GM23338 (cell line): Measurements from ENCODE around the gene TRIO. TPM values are rescaled to one million over a fixed set of nuclear protein-coding genes. Genes with fewer than 3 reads are reported as not detected.
A peak's percentile ranks its signal among the peaks of the same experiment; 100 is the strongest.

Experiments
- ATAC-seq: fragments of 200-7000 bp; cut with Tn5 transposase; 3 replicates; pipeline ENCODE4 v1.9.1; 2020
- DNase-seq: peaks from one replicate; pipeline ENCODE4 v3.0.0-alpha.2; 2015; ENCODE audit warnings: low spot score
- H2AFZ ChIP-seq: fragments of 200-600 bp; sonication (generic); 2 replicates; pipeline ENCODE4 v1.8.0; 2016; ENCODE audit warnings: antibody characterized with exemption, mild to moderate bottlenecking, moderate library complexity
- H3F3A ChIP-seq: fragments of 200-600 bp; sonication (generic); replicated peaks from 2 replicates; pipeline ENCODE4 v1.8.0; 2017; ENCODE audit warnings: antibody characterized with exemption, mixed run types, low read depth
- H3K27ac ChIP-seq: fragments of 200-600 bp; sonication (generic); 2 replicates; pipeline ENCODE4 v1.6.1; 2016; ENCODE audit warnings: low read depth
- H3K27me3 ChIP-seq: fragments of 200-600 bp; sonication (generic); 2 replicates; pipeline ENCODE4 v1.8.0; 2016; ENCODE audit warnings: mild to moderate bottlenecking, mixed run types, moderate library complexity; ENCODE audit not compliant: insufficient read depth
- H3K36me3 ChIP-seq: fragments of 200-600 bp; sonication (generic); 2 replicates; pipeline ENCODE4 v1.8.0; 2016; ENCODE audit warnings: mild to moderate bottlenecking; ENCODE audit not compliant: insufficient read depth
- H3K4me1 ChIP-seq: fragments of 200-600 bp; sonication (generic); 2 replicates; pipeline ENCODE4 v1.8.0; 2016; ENCODE audit warnings: mild to moderate bottlenecking, moderate library complexity; ENCODE audit not compliant: insufficient read depth
- H3K4me2 ChIP-seq: fragments of 200-600 bp; sonication (generic); 2 replicates; pipeline ENCODE4 v1.7.1; 2017; ENCODE audit warnings: mixed run types
- H3K4me3 ChIP-seq: fragments of 200-600 bp; sonication (generic); 2 replicates; pipeline ENCODE4 v1.6.1; 2016; ENCODE audit warnings: mixed run types
- H3K79me2 ChIP-seq: fragments of 200-600 bp; sonication (generic); replicated peaks from 2 replicates; pipeline ENCODE4 v1.8.0; 2017; ENCODE audit warnings: mild to moderate bottlenecking; ENCODE audit not compliant: insufficient read depth
- H3K9me2 ChIP-seq: fragments of 200-600 bp; sonication (generic); 2 replicates; pipeline ENCODE4 v1.8.0; 2017; ENCODE audit not compliant: insufficient read depth
- H4K20me1 ChIP-seq: fragments of 200-600 bp; sonication (generic); replicated peaks from 2 replicates; pipeline ENCODE4 v1.8.0; 2017; ENCODE audit warnings: mild to moderate bottlenecking; ENCODE audit not compliant: insufficient read depth
- H3K27ac Mint-ChIP-seq: 2 replicates; pipeline ENCODE4 v1.8.0; 2020; ENCODE audit warnings: inconsistent platforms, mild to moderate bottlenecking, moderate library complexity, mixed read lengths
- H3K27me3 Mint-ChIP-seq: 3 replicates; pipeline ENCODE4 v1.8.0; 2022; ENCODE audit warnings: low read depth, mild to moderate bottlenecking, moderate library complexity, mixed read lengths, inconsistent platforms; ENCODE audit not compliant: insufficient read depth, poor library complexity
- H3K36me3 Mint-ChIP-seq: 3 replicates; pipeline ENCODE4 v1.8.0; 2021; ENCODE audit warnings: low read depth, mild to moderate bottlenecking, inconsistent platforms, moderate library complexity, mixed read lengths
- H3K4me1 Mint-ChIP-seq: 3 replicates; pipeline ENCODE4 v1.8.0; 2020; ENCODE audit warnings: mild to moderate bottlenecking, inconsistent platforms, mixed read lengths
- H3K4me3 Mint-ChIP-seq: 3 replicates; pipeline ENCODE4 v1.8.0; 2021; ENCODE audit warnings: moderate library complexity, mild to moderate bottlenecking, inconsistent platforms, mixed read lengths
- H3K9me3 Mint-ChIP-seq: 3 replicates; pipeline ENCODE4 v1.8.0; 2020; ENCODE audit warnings: moderate library complexity, mild to moderate bottlenecking, inconsistent platforms, mixed read lengths
- CREB1 ChIP-seq: fragments of 250-450 bp; sonication (Bioruptor Pico); IDR thresholded peaks from 2 replicates; pipeline ENCODE4 v1.5.0; 2020; ENCODE audit warnings: low read depth, mild to moderate bottlenecking, moderate library complexity
- CTCF ChIP-seq, 2 experiments: fragments of 200-600 bp in 1 of 2; sonication (generic) in 1 of 2; conservative IDR thresholded peaks; 2 replicates each; pipeline versions ENCODE4 v1.5.1 to v1.6.1; 2016 to 2017; ENCODE audit warnings: antibody characterized with exemption in 2 of 2, low read depth in 2 of 2, mild to moderate bottlenecking in 2 of 2, moderate library complexity in 1 of 2
- EZH2 ChIP-seq: fragments of 200-600 bp; sonication (generic); IDR thresholded peaks from one replicate; pipeline ENCODE4 v1.8.0; 2017; ENCODE audit warnings: antibody characterized with exemption, mild to moderate bottlenecking, low read depth; ENCODE audit not compliant: unreplicated experiment
- EZH2phosphoT487 ChIP-seq: fragments of 200-600 bp; sonication (generic); IDR thresholded peaks from one replicate; pipeline ENCODE4 v1.8.1; 2018; ENCODE audit warnings: antibody characterized with exemption; ENCODE audit not compliant: unreplicated experiment
- JUNB ChIP-seq: IDR thresholded peaks from one replicate; pipeline ENCODE4 v1.6.1; 2016; ENCODE audit warnings: antibody characterized with exemption; ENCODE audit not compliant: unreplicated experiment
- NANOG ChIP-seq: IDR thresholded peaks from 2 replicates; pipeline ENCODE4 v1.6.1; 2016; ENCODE audit warnings: antibody characterized with exemption, borderline replicate concordance
- POLR2AphosphoS5 ChIP-seq: IDR thresholded peaks from 2 replicates; pipeline ENCODE4 v1.6.1; 2016; ENCODE audit warnings: antibody characterized with exemption, low read depth
- REST ChIP-seq: IDR thresholded peaks from one replicate; pipeline ENCODE4 v1.6.1; 2018; ENCODE audit warnings: antibody characterized with exemption; ENCODE audit not compliant: unreplicated experiment
- STAT1 ChIP-seq: IDR thresholded peaks from one replicate; pipeline ENCODE4 v1.6.1; 2016; ENCODE audit warnings: antibody characterized with exemption; ENCODE audit not compliant: unreplicated experiment
- ZNF114 ChIP-seq: fragments of 250-450 bp; sonication (Bioruptor Pico); IDR thresholded peaks from 2 replicates; pipeline ENCODE4 v1.5.0; 2020; ENCODE audit warnings: mild to moderate bottlenecking, moderate library complexity
- ZNF331 ChIP-seq: fragments of 250-450 bp; sonication (Bioruptor Pico); IDR thresholded peaks from 2 replicates; pipeline ENCODE4 v1.5.0; 2020; ENCODE audit warnings: low read depth, mild to moderate bottlenecking, moderate library complexity
- ZNF462 ChIP-seq: fragments of 250-450 bp; sonication (Bioruptor Pico); IDR thresholded peaks from 2 replicates; pipeline ENCODE4 v1.5.0; 2020; ENCODE audit warnings: mild to moderate bottlenecking, moderate library complexity
- polyA plus RNA-seq: library from polyadenylated mRNA; unstranded; fragments of >200 nt; fragmentation: Nextera tagmentation; extraction: Ambion mirVana; gene quantifications from 2 replicates; pipeline ENCODE4 v1.2.1, GENCODE V29; 2016
- total RNA-seq: library from RNA; depleted of rRNA; stranded (reverse); fragments of >200 nt; shearing (Covaris generic); gene quantifications from 2 replicates; pipeline ENCODE4 v1.2.3, GENCODE V29; 2014

TRIO gene
- total and polyA plus RNA-seq, 2 experiments from 2014 or later, result 13.8 to 113 TPM

GRCh38 chr5:14351845-14352712 is 208.9 kb downstream of the TRIO start (continued):
- TF ChIP-seq CTCF (conservative IDR thresholded peaks at IDR 0.05; ENCODE audit: low read depth in 2 of 2), result peak; percentile 94 to 97

- H3K27me3 ChIP-seq, result no peaks in the 10 kb centered on the region
- peaks cover 10% of the 10 kb centered on the region for H3K36me3 Mint-ChIP-seq
- no peak overlapping the region for H3K4me3 Mint-ChIP-seq
- no peak for ATAC-seq
- no peaks in the 10 kb centered on the region for H3K36me3 ChIP-seq
- no peaks in the 10 kb centered on the region for H3K9me2 ChIP-seq
- peaks cover 22% of the 10 kb centered on the region for H3K79me2 ChIP-seq
- no peak overlapping the region for H3K4me3 ChIP-seq
- H3K4me1 ChIP-seq, result peaks cover 25% of the 10 kb centered on the region
- DNase-seq, result no peak
- peaks cover 5% of the 10 kb centered on the region for H3K27me3 Mint-ChIP-seq
- no peak overlapping the region for H2AFZ ChIP-seq
- H3K27ac Mint-ChIP-seq, result no peak overlapping the region
- H3F3A ChIP-seq, result peaks cover 3% of the 10 kb centered on the region; the same call in 1 of the 2 replicates
- peaks cover 48% of the 10 kb centered on the region for H3K4me1 Mint-ChIP-seq
- H3K9me3 Mint-ChIP-seq, result no peaks in the 10 kb centered on the region
- H3K27ac ChIP-seq, result no peak overlapping the region
- H4K20me1 ChIP-seq, result no peaks in the 10 kb centered on the region; the same call in 1 of the 2 replicates
- H3K4me2 ChIP-seq, result no peak overlapping the region
- TF ChIP-seq REST, result no peak
- TF ChIP-seq JUNB, result no peak
- no peak for TF ChIP-seq STAT1
- no peak for TF ChIP-seq EZH2
- TF ChIP-seq POLR2AphosphoS5, result no peak
- TF ChIP-seq EZH2phosphoT487, result no peak
- TF ChIP-seq CREB1 (CRISPR knock-in tag), result no peak
- no peak for TF ChIP-seq ZNF331 (CRISPR knock-in tag)
- no peak for TF ChIP-seq ZNF462 (CRISPR knock-in tag)
- TF ChIP-seq ZNF114 (CRISPR knock-in tag), result no peak
- no peak for TF ChIP-seq NANOG
Observed at GRCh38 chr5:14353726-14354474, 210.8 kb downstream of the TRIO start.
